Measurements from ENCODE around the gene GALT. TPM values are rescaled to one million over a fixed set of nuclear protein-coding genes. Genes with fewer than 3 reads are reported as not detected.

The GALT gene
- total RNA-seq, 4 donors from 2014 or later: 10.3 to 28.4 (median 14.1) TPM

- Histone ChIP-seq H3K36me3 (no peaks in the 10 kb centered on the region), H3K27me3 (peaks cover 3 to 82% (median 38%) of the 10 kb centered on the region in 4 donors), H3K9me3 (no peaks in the 10 kb centered on the region), H3K4me3 (peak overlapping the region; percentile 22 to 71 (median 46)), H3K27ac (no peak overlapping the region), H3K4me1 (peaks cover 7 to 41% (median 23%) of the 10 kb centered on the region in 3 donors)
- intact Hi-C loops (cut with DNase I): no loop called here
- no peak for DNase-seq
- WGBS, 2 donors: 36 to 55% methylated on average over 12 to 16 of the region's 20 CpGs
- no peak for TF ChIP-seq CTCF (IDR thresholded peaks at IDR 0.05)
- TF ChIP-seq POLR2A (IDR thresholded peaks at IDR 0.05): no peak
These were observed 18.5 kb upstream of the GALT start for GRCh38 chr9:34627716-34628655.

- intact Hi-C loops (cut with DNase I): no loop called here
- Histone ChIP-seq H3K4me3 (peak within 1 kb of the TSS; percentile 22 to 71 (median 46)), H3K27me3 (peaks cover 3 to 73% (median 31%) of the 10 kb centered on the region in 4 donors), H3K9me3 (no peaks in the 10 kb centered on the region), H3K4me1 (peaks cover 0 to 36% (median 17%) of the 10 kb centered on the region in 3 donors), H3K27ac (no peak within 1 kb of the TSS), H3K36me3 (no peaks in the 10 kb centered on the region)
- peak in 1 of 6 experiments; percentile 4 for TF ChIP-seq CTCF (IDR thresholded peaks at IDR 0.05)
- no peak for TF ChIP-seq POLR2A (IDR thresholded peaks at IDR 0.05)
- 0 to 1% methylated on average over 22 to 34 of the region's 69 CpGs for WGBS, 2 donors
- no peak for DNase-seq
These were observed 17.6 kb upstream of the GALT start, which contains the start of gene ARID3C for GRCh38 chr9:34628656-34629490. Gene ARID3C, minus strand, starts transcription at chr9:34629066. Its CDS starts 1,052 bp downstream, at chr9:34628014.

GRCh38 chr9:34629491-34629808 lies 17.0 kb upstream of the GALT start:
- Histone ChIP-seq H3K4me1 (peaks cover 0 to 34% (median 17%) of the 10 kb centered on the region in 3 donors), H3K27ac (no peak overlapping the region), H3K36me3 (no peaks in the 10 kb centered on the region), H3K27me3 (peaks cover under 1 to 67% (median 25%) of the 10 kb centered on the region in 4 donors), H3K4me3 (no peak overlapping the region), H3K9me3 (no peaks in the 10 kb centered on the region)
- intact Hi-C loops (cut with DNase I): no loop called here
- DNase-seq: no peak
- WGBS, 2 donors: 15 to 26% methylated on average over 5 of the region's 5 CpGs
- TF ChIP-seq CTCF (IDR thresholded peaks at IDR 0.05) (no peak), POLR2A (IDR thresholded peaks at IDR 0.05) (no peak)

GRCh38 chr9:34630402-34631154 lies 15.9 kb upstream of the GALT start:
- 29 to 34% methylated on average over 5 of the region's 5 CpGs for WGBS, 2 donors
- Histone ChIP-seq H3K4me1 (peaks cover 0 to 43% (median 19%) of the 10 kb centered on the region in 3 donors), H3K27ac (no peak overlapping the region), H3K9me3 (no peaks in the 10 kb centered on the region), H3K4me3 (no peak overlapping the region), H3K36me3 (peaks cover 0 to 11% (median 0%) of the 10 kb centered on the region in 3 donors), H3K27me3 (peaks cover 0 to 56% (median 17%) of the 10 kb centered on the region in 4 donors)
- no peak for TF ChIP-seq CTCF (IDR thresholded peaks at IDR 0.05)
- no peak for TF ChIP-seq POLR2A (IDR thresholded peaks at IDR 0.05)
- intact Hi-C loops (cut with DNase I): no loop called here
- DNase-seq: no peak
